ENCODE results near the gene TNIK. TPM values are rescaled to one million over a fixed set of nuclear protein-coding genes. Genes with fewer than 3 reads are reported as not detected.

Gene TNIK
- total RNA-seq, 1 donor from 2014 or later, result 17.0 TPM

- no peaks in the 10 kb centered on the region for H3K27me3 ChIP-seq (ENCODE audit: control insufficient read depth, insufficient read depth, low read length)
- peak; percentile 51 for DNase-seq (ENCODE audit: low read depth)
- no peak for TF ChIP-seq CTCF (IDR thresholded peaks at IDR 0.05; ENCODE audit: insufficient read depth, low read length, poor library complexity, severe bottlenecking)
- no peaks in the 10 kb centered on the region for H3K36me3 ChIP-seq (ENCODE audit: control insufficient read depth, insufficient read depth, low read length)
- H3K4me3 ChIP-seq (ENCODE audit: low read depth, low read length), result no peak overlapping the region
Measured at GRCh38 chr3:171142985-171143384, 317.2 kb downstream of the TNIK start.

GRCh38 chr3:171140246-171140645 lies 320.0 kb downstream of the TNIK start:
- TF ChIP-seq CTCF (IDR thresholded peaks at IDR 0.05; ENCODE audit: insufficient read depth, low read length, poor library complexity, severe bottlenecking), result no peak
- no peak for DNase-seq (ENCODE audit: low read depth)
- Histone ChIP-seq H3K36me3 (ENCODE audit: control insufficient read depth, insufficient read depth, low read length) (no peaks in the 10 kb centered on the region), H3K4me3 (ENCODE audit: low read depth, low read length) (no peak overlapping the region), H3K27me3 (ENCODE audit: control insufficient read depth, insufficient read depth, low read length) (no peaks in the 10 kb centered on the region)

GRCh38 chr3:171138027-171138426 lies 322.2 kb downstream of the TNIK start:
- no peak for DNase-seq (ENCODE audit: low read depth)
- TF ChIP-seq CTCF (IDR thresholded peaks at IDR 0.05; ENCODE audit: insufficient read depth, low read length, poor library complexity, severe bottlenecking), result no peak

GRCh38 chr3:171135549-171135948 lies 324.7 kb downstream of the TNIK start:
- Histone ChIP-seq H3K36me3 (ENCODE audit: control insufficient read depth, insufficient read depth, low read length) (no peaks in the 10 kb centered on the region), H3K27me3 (ENCODE audit: control insufficient read depth, insufficient read depth, low read length) (no peaks in the 10 kb centered on the region), H3K4me3 (ENCODE audit: low read depth, low read length) (no peak overlapping the region)
- DNase-seq (ENCODE audit: low read depth), result no peak
- TF ChIP-seq CTCF (IDR thresholded peaks at IDR 0.05; ENCODE audit: insufficient read depth, low read length, poor library complexity, severe bottlenecking), result no peak

More at GRCh38 chr3:171138027-171138426, 322.2 kb downstream of the TNIK start:
- Histone ChIP-seq H3K36me3 (ENCODE audit: control insufficient read depth, insufficient read depth, low read length) (no peaks in the 10 kb centered on the region), H3K4me3 (ENCODE audit: low read depth, low read length) (no peak overlapping the region), H3K27me3 (ENCODE audit: control insufficient read depth, insufficient read depth, low read length) (no peaks in the 10 kb centered on the region)

GRCh38 chr3:171133796-171134569 lies 326.2 kb downstream of the TNIK start:
- no peak for DNase-seq (ENCODE audit: low read depth)
- no peak overlapping the region for H3K4me3 ChIP-seq (ENCODE audit: low read depth, low read length)
- H3K27me3 ChIP-seq (ENCODE audit: control insufficient read depth, insufficient read depth, low read length), result no peaks in the 10 kb centered on the region
- H3K36me3 ChIP-seq (ENCODE audit: control insufficient read depth, insufficient read depth, low read length), result no peaks in the 10 kb centered on the region
- TF ChIP-seq CTCF (IDR thresholded peaks at IDR 0.05; ENCODE audit: insufficient read depth, low read length, poor library complexity, severe bottlenecking), result no peak

GRCh38 chr3:171133337-171133736 lies 326.9 kb downstream of the TNIK start:
- Histone ChIP-seq H3K36me3 (ENCODE audit: control insufficient read depth, insufficient read depth, low read length) (no peaks in the 10 kb centered on the region), H3K27me3 (ENCODE audit: control insufficient read depth, insufficient read depth, low read length) (no peaks in the 10 kb centered on the region), H3K4me3 (ENCODE audit: low read depth, low read length) (no peak overlapping the region)
- no peak for TF ChIP-seq CTCF (IDR thresholded peaks at IDR 0.05; ENCODE audit: insufficient read depth, low read length, poor library complexity, severe bottlenecking)
- DNase-seq (ENCODE audit: low read depth), result no peak

Measured in kidney epithelial cell (primary cell).